ENCODE results near the gene ZNF581.

The ZNF581 gene

GRCh38 chr19:55686311-55687050 lies 43.0 kb downstream of the ZNF581 start:
- Histone ChIP-seq H3K27me3 (ENCODE audit: insufficient read depth, low read length) (no peaks in the 10 kb centered on the region), H3K4me2 (ENCODE audit: low read length) (no peak overlapping the region), H3K36me3 (ENCODE audit: insufficient read depth, low read length) (peaks cover 84% of the 10 kb centered on the region), H3F3A (ENCODE audit: insufficient read depth, low read length) (no peaks in the 10 kb centered on the region), H3K27ac (ENCODE audit: low read depth, low read length, poor library complexity, severe bottlenecking) (no peak overlapping the region), H2AFZ (ENCODE audit: low read length) (no peak overlapping the region), H3K9me2 (ENCODE audit: low read depth, low read length) (no peaks in the 10 kb centered on the region), H4K20me1 (ENCODE audit: insufficient read depth, low read length) (no peaks in the 10 kb centered on the region), H3K79me2 (ENCODE audit: insufficient read depth, low read length) (peaks cover 6% of the 10 kb centered on the region; the same call in 1 of the 2 replicates), H3K9me3 (ENCODE audit: low read length) (no peaks in the 10 kb centered on the region), H3K9ac (ENCODE audit: low read length) (no peak overlapping the region), H3K4me1 (ENCODE audit: insufficient read depth, low read length, severe bottlenecking) (no peaks in the 10 kb centered on the region), H3K4me3 (ENCODE audit: low read depth, low read length, poor library complexity, severe bottlenecking) (no peak overlapping the region)
- TF ChIP-seq EZH2 (IDR thresholded peaks at IDR 0.05; ENCODE audit: borderline replicate concordance, low read length): no peak
- TF ChIP-seq, protein P1, sequence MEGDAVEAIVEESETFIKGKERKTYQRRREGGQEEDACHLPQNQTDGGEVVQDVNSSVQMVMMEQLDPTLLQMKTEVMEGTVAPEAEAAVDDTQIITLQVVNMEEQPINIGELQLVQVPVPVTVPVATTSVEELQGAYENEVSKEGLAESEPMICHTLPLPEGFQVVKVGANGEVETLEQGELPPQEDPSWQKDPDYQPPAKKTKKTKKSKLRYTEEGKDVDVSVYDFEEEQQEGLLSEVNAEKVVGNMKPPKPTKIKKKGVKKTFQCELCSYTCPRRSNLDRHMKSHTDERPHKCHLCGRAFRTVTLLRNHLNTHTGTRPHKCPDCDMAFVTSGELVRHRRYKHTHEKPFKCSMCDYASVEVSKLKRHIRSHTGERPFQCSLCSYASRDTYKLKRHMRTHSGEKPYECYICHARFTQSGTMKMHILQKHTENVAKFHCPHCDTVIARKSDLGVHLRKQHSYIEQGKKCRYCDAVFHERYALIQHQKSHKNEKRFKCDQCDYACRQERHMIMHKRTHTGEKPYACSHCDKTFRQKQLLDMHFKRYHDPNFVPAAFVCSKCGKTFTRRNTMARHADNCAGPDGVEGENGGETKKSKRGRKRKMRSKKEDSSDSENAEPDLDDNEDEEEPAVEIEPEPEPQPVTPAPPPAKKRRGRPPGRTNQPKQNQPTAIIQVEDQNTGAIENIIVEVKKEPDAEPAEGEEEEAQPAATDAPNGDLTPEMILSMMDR (IDR thresholded peaks at IDR 0.05; ENCODE audit: low read length): no peak

- H2AFZ ChIP-seq (ENCODE audit: low read length): no peak overlapping the region
- no peak overlapping the region for H3K9ac ChIP-seq (ENCODE audit: low read length)
- no peaks in the 10 kb centered on the region for H3K27me3 ChIP-seq (ENCODE audit: insufficient read depth, low read length)
- TF ChIP-seq, protein P1 (IDR thresholded peaks at IDR 0.05; ENCODE audit: low read length): no peak
- TF ChIP-seq EZH2 (IDR thresholded peaks at IDR 0.05; ENCODE audit: borderline replicate concordance, low read length): no peak
- H4K20me1 ChIP-seq (ENCODE audit: insufficient read depth, low read length): no peaks in the 10 kb centered on the region
- no peaks in the 10 kb centered on the region for H3K9me2 ChIP-seq (ENCODE audit: low read depth, low read length)
- H3F3A ChIP-seq (ENCODE audit: insufficient read depth, low read length): no peaks in the 10 kb centered on the region
- H3K27ac ChIP-seq (ENCODE audit: low read depth, low read length, poor library complexity, severe bottlenecking): no peak overlapping the region
- H3K4me2 ChIP-seq (ENCODE audit: low read length): no peak overlapping the region
- H3K4me1 ChIP-seq (ENCODE audit: insufficient read depth, low read length, severe bottlenecking): no peaks in the 10 kb centered on the region
- H3K4me3 ChIP-seq (ENCODE audit: low read depth, low read length, poor library complexity, severe bottlenecking): no peak overlapping the region
- no peaks in the 10 kb centered on the region for H3K79me2 ChIP-seq (ENCODE audit: insufficient read depth, low read length)
- peaks cover 85% of the 10 kb centered on the region for H3K36me3 ChIP-seq (ENCODE audit: insufficient read depth, low read length)
- no peaks in the 10 kb centered on the region for H3K9me3 ChIP-seq (ENCODE audit: low read length)
Observed at GRCh38 chr19:55687281-55688201, 44.1 kb downstream of the ZNF581 start.

DNA sequence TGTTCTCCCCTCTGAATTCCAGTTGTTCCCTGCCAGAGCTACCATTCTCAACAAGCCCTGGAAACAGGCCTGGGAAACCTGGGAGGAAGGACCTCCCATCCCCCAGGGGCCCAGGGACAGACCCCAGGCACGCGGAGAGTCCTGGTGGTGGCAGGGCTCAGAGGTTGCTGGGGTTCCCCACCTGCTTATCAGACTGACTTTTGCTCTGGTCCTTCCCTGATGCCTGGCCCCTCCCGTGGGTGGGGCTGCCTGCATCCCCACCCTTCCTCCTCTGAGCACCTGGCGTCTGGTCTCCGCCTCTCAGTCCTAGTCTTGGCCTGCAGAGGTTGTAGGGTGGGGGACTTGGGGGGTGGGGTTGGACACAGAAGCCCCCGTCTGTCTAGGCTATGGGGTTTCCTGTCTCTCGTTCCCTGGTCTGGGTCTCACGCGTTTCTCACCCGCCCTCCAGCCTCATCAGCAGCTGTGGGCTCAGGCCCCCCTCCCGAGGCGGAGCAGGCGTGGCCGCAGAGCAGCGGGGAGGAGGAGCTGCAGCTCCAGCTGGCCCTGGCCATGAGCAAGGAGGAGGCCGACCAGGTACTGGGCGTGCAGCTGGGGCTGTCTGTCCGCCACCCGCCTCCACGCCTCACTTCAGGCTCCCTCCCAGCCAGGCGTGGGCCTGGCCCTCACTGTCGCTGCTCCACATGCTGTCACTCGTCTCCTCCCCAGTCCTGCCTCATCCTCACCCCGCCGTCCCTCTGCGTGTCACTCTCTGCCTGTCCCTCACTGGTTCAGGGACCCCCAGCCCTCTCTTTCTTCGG lies 45.2 kb downstream of the ZNF581 start:
- Histone ChIP-seq H3K9ac (ENCODE audit: low read length) (no peak overlapping the region), H2AFZ (ENCODE audit: low read length) (no peak overlapping the region), H3K27ac (ENCODE audit: low read depth, low read length, poor library complexity, severe bottlenecking) (no peak overlapping the region), H3K4me2 (ENCODE audit: low read length) (no peak overlapping the region), H3F3A (ENCODE audit: insufficient read depth, low read length) (no peaks in the 10 kb centered on the region), H3K4me1 (ENCODE audit: insufficient read depth, low read length, severe bottlenecking) (no peaks in the 10 kb centered on the region), H4K20me1 (ENCODE audit: insufficient read depth, low read length) (no peaks in the 10 kb centered on the region), H3K79me2 (ENCODE audit: insufficient read depth, low read length) (no peaks in the 10 kb centered on the region), H3K4me3 (ENCODE audit: low read depth, low read length, poor library complexity, severe bottlenecking) (no peak overlapping the region), H3K27me3 (ENCODE audit: insufficient read depth, low read length) (no peaks in the 10 kb centered on the region), H3K9me2 (ENCODE audit: low read depth, low read length) (no peaks in the 10 kb centered on the region), H3K36me3 (ENCODE audit: insufficient read depth, low read length) (peaks cover 91% of the 10 kb centered on the region), H3K9me3 (ENCODE audit: low read length) (no peaks in the 10 kb centered on the region)
- TF ChIP-seq EZH2 (IDR thresholded peaks at IDR 0.05; ENCODE audit: borderline replicate concordance, low read length): no peak
- TF ChIP-seq, protein P1 (IDR thresholded peaks at IDR 0.05; ENCODE audit: low read length): no peak
